ENCODE results near the gene GGT6. TPM values are rescaled to one million over a fixed set of nuclear protein-coding genes. Genes with fewer than 3 reads are reported as not detected.

Gene GGT6
- total RNA-seq, 1 donor from 2014 or later = not detected

GRCh38 chr17:4538236-4539002 is 22.0 kb downstream of the GGT6 start:
- Histone ChIP-seq H3K36me3 (peaks cover 42% of the 10 kb centered on the region), H3K27ac (replicated peaks) (peak overlapping the region; percentile 84), H3K4me3 (no peak overlapping the region), H3K27me3 (ENCODE audit: low read depth) (no peaks in the 10 kb centered on the region), H3K4me1 (peaks cover 88% of the 10 kb centered on the region), H3K9me3 (replicated peaks) (no peaks in the 10 kb centered on the region)
- TF ChIP-seq CTCF (IDR thresholded peaks at IDR 0.05; ENCODE audit: borderline replicate concordance) = no peak
- no peak for DNase-seq
- intact Hi-C loops (cut with micrococcal nuclease) = no loop called here

- peaks cover 34% of the 10 kb centered on the region for H3K36me3 ChIP-seq
- intact Hi-C loops (cut with micrococcal nuclease) = no loop called here
Observed at GRCh38 chr17:4537451-4538235, 22.7 kb downstream of the GGT6 start.

GRCh38 chr17:4536742-4537411 is 23.5 kb downstream of the GGT6 start:
- intact Hi-C loops (cut with micrococcal nuclease) = no loop called here
- Histone ChIP-seq H3K36me3 (peaks cover 27% of the 10 kb centered on the region), H3K4me3 (peak overlapping the region; percentile 37), H3K27ac (replicated peaks) (peak overlapping the region; percentile 84), H3K27me3 (ENCODE audit: low read depth) (no peaks in the 10 kb centered on the region), H3K9me3 (replicated peaks) (no peaks in the 10 kb centered on the region), H3K4me1 (peaks cover 100% of the 10 kb centered on the region)
- DNase-seq = peak; percentile 42
- TF ChIP-seq CTCF (IDR thresholded peaks at IDR 0.05; ENCODE audit: borderline replicate concordance) = no peak

More at GRCh38 chr17:4537451-4538235, 22.7 kb downstream of the GGT6 start:
- H3K4me3 ChIP-seq = no peak overlapping the region
- TF ChIP-seq CTCF (IDR thresholded peaks at IDR 0.05; ENCODE audit: borderline replicate concordance) = no peak
- H3K9me3 ChIP-seq (replicated peaks) = no peaks in the 10 kb centered on the region
- H3K27me3 ChIP-seq (ENCODE audit: low read depth) = no peaks in the 10 kb centered on the region
- H3K27ac ChIP-seq (replicated peaks) = peak overlapping the region; percentile 84
- DNase-seq = no peak
- peaks cover 96% of the 10 kb centered on the region for H3K4me1 ChIP-seq

GRCh38 chr17:4536259-4536741 is 24.1 kb downstream of the GGT6 start:
- no peak for DNase-seq
- intact Hi-C loops (cut with micrococcal nuclease) = no loop called here
- TF ChIP-seq CTCF (IDR thresholded peaks at IDR 0.05; ENCODE audit: borderline replicate concordance) = no peak
- H3K36me3 ChIP-seq = peaks cover 21% of the 10 kb centered on the region
- peak overlapping the region; percentile 84 for H3K27ac ChIP-seq (replicated peaks)
- H3K9me3 ChIP-seq (replicated peaks) = no peaks in the 10 kb centered on the region
- H3K4me3 ChIP-seq = peak overlapping the region; percentile 37
- peaks cover 98% of the 10 kb centered on the region for H3K4me1 ChIP-seq
- no peaks in the 10 kb centered on the region for H3K27me3 ChIP-seq (ENCODE audit: low read depth)

GRCh38 chr17:4535667-4536258 is 24.6 kb downstream of the GGT6 start:
- Histone ChIP-seq H3K36me3 (peaks cover 20% of the 10 kb centered on the region), H3K27ac (replicated peaks) (peak overlapping the region; percentile 84), H3K27me3 (ENCODE audit: low read depth) (no peaks in the 10 kb centered on the region), H3K4me3 (peak overlapping the region; percentile 37), H3K9me3 (replicated peaks) (no peaks in the 10 kb centered on the region), H3K4me1 (peaks cover 98% of the 10 kb centered on the region)
- DNase-seq = no peak
- TF ChIP-seq CTCF (IDR thresholded peaks at IDR 0.05; ENCODE audit: borderline replicate concordance) = no peak
- intact Hi-C loops (cut with micrococcal nuclease) = no loop called here

Data from left ventricle myocardium inferior (tissue), 1 donor.